HCT116 (cell line): ENCODE results near the gene PRKAG2. TPM values are rescaled to one million over a fixed set of nuclear protein-coding genes. Genes with fewer than 3 reads are reported as not detected.

Experiments used
- ATAC-seq: fragments of 200-7000 bp; cut with Tn5 transposase; 2 replicates; pipeline ENCODE4 v1.9.1; 2020; ENCODE audit warnings: mild to moderate bottlenecking, moderate library complexity
- BruUV-seq: library from RNA; stranded (reverse); fragments of 400-500 nt; replicated peaks from 2 replicates; lab custom pipeline; 2021; lab: Mats Ljungman, UMichigan
- CTCF ChIA-PET: fragments of 300-600 bp; sonication (Branson Sonifier 250); formaldehyde crosslinking; loops from one replicate; lab custom pipeline; 2021; ENCODE audit warnings: antibody characterized with exemption; lab: Charles Lee
- POLR2A ChIA-PET: fragments of 300-600, 350-600 bp; sonication (Branson Sonifier 250); formaldehyde crosslinking; loops from one replicate; lab custom pipeline; 2021; ENCODE audit warnings: antibody characterized with exemption; lab: Charles Lee
- RAD21 ChIA-PET, 2 experiments: fragments of 300-600 bp; sonication (Branson Sonifier 250); formaldehyde crosslinking; loops; one replicate each; lab custom pipeline; 2023; ENCODE audit warnings: low total read pairs in 2 of 2; ENCODE audit not compliant: uncharacterized antibody in 2 of 2, unreplicated experiment in 2 of 2, low non-redundant PET in 1 of 2; lab: Charles Lee
- DNase-seq: peaks from one replicate; pipeline ENCODE4 v3.0.0-alpha.2; 2010; ENCODE audit warnings: low read depth, low spot score
- H2AFZ ChIP-seq: fragments of 200-600 bp; shearing (Covaris generic), sonication (generic); 2 replicates; pipeline ENCODE4 v1.6.1; 2017; ENCODE audit warnings: low read depth, mixed run types, mixed read lengths, antibody characterized with exemption, low read length; ENCODE audit not compliant: poor library complexity, severe bottlenecking
- H3K27ac ChIP-seq: 2 replicates; pipeline ENCODE4 v1.5.1; 2012; ENCODE audit warnings: low read depth, low read length
- H3K27me3 ChIP-seq: fragments of 200-600 bp; sonication (generic); 2 replicates; pipeline ENCODE4 v1.6.1; 2016; ENCODE audit warnings: mixed run types, low read length, mixed read lengths; ENCODE audit not compliant: insufficient read depth
- H3K36me3 ChIP-seq, 2 experiments: fragments of 200-500 bp in 1 of 2; fragments of 200-600 bp in 1 of 2; sonication (Bioruptor generic) in 1 of 2; sonication (generic) in 1 of 2; 2 replicates each; pipeline versions ENCODE4 v1.5.1 to v1.6.1; 2014 to 2016; ENCODE audit warnings: low read length in 2 of 2, inconsistent platforms in 1 of 2, mixed read lengths in 1 of 2, mixed run types in 1 of 2; ENCODE audit not compliant: insufficient read depth in 2 of 2, control insufficient read depth in 1 of 2
- H3K4me1 ChIP-seq, 2 experiments: fragments of 200-600 bp in 1 of 2; sonication (generic) in 1 of 2; 2 replicates each; pipeline versions ENCODE4 v1.5.1 to v1.6.1; 2012 to 2017; ENCODE audit warnings: low read length in 2 of 2, inconsistent platforms in 1 of 2, mild to moderate bottlenecking in 1 of 2, mixed read lengths in 1 of 2, mixed run types in 1 of 2, moderate library complexity in 1 of 2; ENCODE audit not compliant: insufficient read depth in 2 of 2, control insufficient read depth in 1 of 2
- H3K4me2 ChIP-seq: fragments of 200-600 bp; sonication (generic); 2 replicates; pipeline ENCODE4 v1.6.1; 2017; ENCODE audit warnings: mixed run types, low read length, mixed read lengths
- H3K4me3 ChIP-seq, 2 experiments: fragments of 200-600 bp in 1 of 2; sonication (generic) in 1 of 2; replicated peaks in 1 of 2; 2 replicates each; pipeline ENCODE4 v1.5.1; 2011 to 2016; ENCODE audit warnings: low read length in 2 of 2, control low read depth in 1 of 2, low read depth in 1 of 2, mild to moderate bottlenecking in 1 of 2, mixed read lengths in 1 of 2, mixed run types in 1 of 2
- H3K79me2 ChIP-seq: fragments of 200-600 bp; sonication (generic); 2 replicates; pipeline ENCODE4 v1.6.1; 2017; ENCODE audit warnings: mild to moderate bottlenecking, mixed run types, low read length, moderate library complexity, mixed read lengths; ENCODE audit not compliant: insufficient read depth
- H3K9ac ChIP-seq: fragments of 200-600 bp; sonication (generic); 2 replicates; pipeline ENCODE4 v1.6.1; 2016; ENCODE audit warnings: low read length, mixed read lengths
- H3K9me2 ChIP-seq: fragments of 200-600 bp; sonication (generic), shearing (Covaris generic); 2 replicates; pipeline ENCODE4 v1.6.1; 2017; ENCODE audit warnings: mixed run types, mild to moderate bottlenecking, moderate library complexity; ENCODE audit not compliant: insufficient read depth
- H3K9me3 ChIP-seq, 2 experiments: fragments of 200-500 bp in 1 of 2; fragments of 200-600 bp in 1 of 2; sonication (Bioruptor generic) in 1 of 2; sonication (generic) in 1 of 2; 2 replicates each; pipeline ENCODE4 v1.6.1; 2014 to 2017; ENCODE audit warnings: low read length in 2 of 2, mixed read lengths in 2 of 2, inconsistent platforms in 1 of 2, low read depth in 1 of 2, mild to moderate bottlenecking in 1 of 2, mixed run types in 1 of 2, moderate library complexity in 1 of 2; ENCODE audit not compliant: control insufficient read depth in 1 of 2, insufficient read depth in 1 of 2
- H4K20me1 ChIP-seq: fragments of 200-600 bp; sonication (generic), shearing (Covaris generic); 2 replicates; pipeline ENCODE4 v1.6.1; 2017; ENCODE audit warnings: mixed run types, mild to moderate bottlenecking, moderate library complexity; ENCODE audit not compliant: insufficient read depth
- CBX3 ChIP-seq: IDR thresholded peaks from 2 replicates; pipeline ENCODE4 v1.6.1; 2012; ENCODE audit warnings: low read depth
- CEBPB ChIP-seq: IDR thresholded peaks from 2 replicates; pipeline ENCODE4 v1.6.1; 2012; ENCODE audit warnings: low read depth
- EGR1 ChIP-seq: IDR thresholded peaks from 2 replicates; pipeline ENCODE4 v1.6.1; 2012; ENCODE audit warnings: low read depth
- ELF1 ChIP-seq: IDR thresholded peaks from 2 replicates; pipeline ENCODE4 v1.6.1; 2012; ENCODE audit warnings: low read depth, borderline replicate concordance
- EZH2 ChIP-seq: fragments of 200-600 bp; sonication (generic); IDR thresholded peaks from 2 replicates; pipeline ENCODE4 v1.6.1; 2017; ENCODE audit warnings: antibody characterized with exemption, mixed run types
- EZH2phosphoT487 ChIP-seq: fragments of 200-600 bp; IDR thresholded peaks from 2 replicates; pipeline ENCODE4 v1.6.1; 2018; ENCODE audit warnings: antibody characterized with exemption, borderline replicate concordance
- FOSL1 ChIP-seq: IDR thresholded peaks from 2 replicates; pipeline ENCODE4 v1.6.1; 2012; ENCODE audit warnings: low read depth
- JUND ChIP-seq: IDR thresholded peaks from 2 replicates; pipeline ENCODE4 v1.6.1; 2012
- POLR2AphosphoS5 ChIP-seq: IDR thresholded peaks from 2 replicates; pipeline ENCODE4 v1.6.1; 2011; ENCODE audit warnings: mild to moderate bottlenecking, low read depth, low read length, moderate library complexity
- SIN3A ChIP-seq: IDR thresholded peaks from 2 replicates; pipeline ENCODE4 v1.6.1; 2012; ENCODE audit warnings: low read depth
- SP1 ChIP-seq: IDR thresholded peaks from 2 replicates; pipeline ENCODE4 v1.6.1; 2012; ENCODE audit warnings: low read depth
- SRF ChIP-seq: IDR thresholded peaks from 2 replicates; pipeline ENCODE4 v1.6.1; 2012; ENCODE audit warnings: low read depth
- TCF7L2 ChIP-seq: IDR thresholded peaks from 2 replicates; pipeline ENCODE4 v1.7.0; 2011; ENCODE audit warnings: borderline replicate concordance, inconsistent platforms; ENCODE audit not compliant: insufficient read depth, insufficient read length; ENCODE audit errors: extremely low read depth
- YY1 ChIP-seq: IDR thresholded peaks from 2 replicates; pipeline ENCODE4 v1.6.1; 2011; ENCODE audit warnings: low read length, low read depth, moderate library complexity, mild to moderate bottlenecking; ENCODE audit not compliant: insufficient replicate concordance; ENCODE audit errors: extremely low read depth
- ZFX ChIP-seq: fragments of 450-650 bp; IDR thresholded peaks from 2 replicates; pipeline ENCODE4 v1.6.1; 2017
- intact Hi-C: fragments of 100-400 bp; cut with micrococcal nuclease; formaldehyde crosslinking; loops from 2 replicates; pipeline ENCODE4 v1.10.0; 2022
- total RNA-seq: library from RNA; stranded (reverse); gene quantifications from one replicate; pipeline ENCODE4 v1.2.1, GENCODE V29; 2021; ENCODE audit not compliant: unreplicated experiment
- TF ChIP-seq, protein P1 (sequence below): IDR thresholded peaks from 2 replicates; pipeline ENCODE4 v1.6.1; 2012
- TF ChIP-seq, protein P2 (sequence below): IDR thresholded peaks from 2 replicates; pipeline ENCODE4 v1.6.1; 2011; ENCODE audit warnings: mild to moderate bottlenecking, low read length, moderate library complexity; ENCODE audit not compliant: insufficient replicate concordance; ENCODE audit errors: extremely low read depth
- TF ChIP-seq, protein P3 (sequence below): IDR thresholded peaks from 2 replicates; pipeline ENCODE4 v1.6.1; 2012

Gene PRKAG2
- total RNA-seq, 1 experiment from 2014 or later, result 23.6 TPM

DNA sequence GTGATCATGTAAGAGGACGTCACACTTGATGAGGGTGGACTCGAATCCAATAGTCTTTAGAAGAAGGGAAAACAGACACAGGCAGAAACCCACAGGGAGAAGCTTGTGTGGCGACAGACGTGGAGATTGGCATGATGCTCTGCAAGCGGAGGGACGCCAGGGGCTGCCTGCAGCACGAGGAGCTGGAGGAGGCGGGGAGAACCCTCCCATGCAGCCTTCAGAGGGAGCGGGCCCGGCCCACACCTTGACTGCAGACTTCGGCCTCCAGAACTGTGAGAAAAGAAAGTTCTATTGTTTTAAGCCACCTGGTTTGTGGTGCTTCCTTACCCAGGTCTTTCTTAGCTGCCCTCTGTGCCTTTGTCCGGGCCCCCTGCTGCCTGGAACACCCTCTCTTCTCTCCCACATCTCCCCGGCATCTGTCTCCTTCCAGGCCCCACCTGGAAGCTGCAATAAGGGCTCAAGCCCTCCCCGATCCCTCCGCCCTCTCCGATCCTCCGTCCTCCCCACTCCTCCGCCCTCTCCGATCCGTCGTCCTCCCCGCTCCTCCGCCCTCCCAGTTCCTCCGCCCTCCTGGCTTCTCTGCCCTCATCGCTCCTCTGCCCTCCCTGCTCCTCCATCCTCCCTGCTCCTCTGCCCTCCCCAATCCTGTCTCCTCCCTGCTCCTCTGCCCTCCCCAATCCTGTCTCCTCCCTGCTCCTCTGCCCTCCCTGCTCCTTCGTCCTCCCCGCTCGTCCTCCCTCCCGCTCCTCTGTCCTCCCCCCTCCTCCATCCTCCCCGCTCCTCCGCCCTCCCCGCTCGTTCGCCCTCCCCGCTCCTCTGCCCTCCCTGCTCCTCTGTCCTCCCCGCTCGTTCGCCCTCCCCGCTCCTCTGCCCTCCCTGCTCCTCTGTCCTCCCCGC lies 17.4 kb upstream of the PRKAG2 start:
- BruUV-seq, result no TSS peak
- H3K27me3 ChIP-seq, result peaks cover 20% of the 10 kb centered on the region; the same call in 1 of the 2 replicates
- no peak overlapping the region for H3K9ac ChIP-seq
- ChIA-PET RAD21 (no interaction called here), POLR2A (no interaction called here), CTCF (no interaction called here)
- H3K9me3 ChIP-seq, result no peaks in the 10 kb centered on the region
- no peaks in the 10 kb centered on the region for H3K9me2 ChIP-seq
- no peaks in the 10 kb centered on the region for H3K79me2 ChIP-seq
- no peak overlapping the region for H3K4me3 ChIP-seq
- H3K36me3 ChIP-seq, result no peaks in the 10 kb centered on the region
- H2AFZ ChIP-seq, result no peak overlapping the region
- H3K4me1 ChIP-seq, result peaks cover 0 to 20% of the 10 kb centered on the region in 2 experiments; a peak in 2 of 4 replicates
- intact Hi-C loops, result no loop called here
- H3K4me2 ChIP-seq, result no peak overlapping the region
- DNase-seq (no peak), ATAC-seq (no peak)
- TF ChIP-seq, protein P1, sequence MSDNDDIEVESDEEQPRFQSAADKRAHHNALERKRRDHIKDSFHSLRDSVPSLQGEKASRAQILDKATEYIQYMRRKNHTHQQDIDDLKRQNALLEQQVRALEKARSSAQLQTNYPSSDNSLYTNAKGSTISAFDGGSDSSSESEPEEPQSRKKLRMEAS, result no peak
- TF ChIP-seq TCF7L2, result no peak
- no peak for TF ChIP-seq EZH2phosphoT487
- TF ChIP-seq SRF, result no peak
- TF ChIP-seq ELF1, result no peak
- TF ChIP-seq, protein P2, sequence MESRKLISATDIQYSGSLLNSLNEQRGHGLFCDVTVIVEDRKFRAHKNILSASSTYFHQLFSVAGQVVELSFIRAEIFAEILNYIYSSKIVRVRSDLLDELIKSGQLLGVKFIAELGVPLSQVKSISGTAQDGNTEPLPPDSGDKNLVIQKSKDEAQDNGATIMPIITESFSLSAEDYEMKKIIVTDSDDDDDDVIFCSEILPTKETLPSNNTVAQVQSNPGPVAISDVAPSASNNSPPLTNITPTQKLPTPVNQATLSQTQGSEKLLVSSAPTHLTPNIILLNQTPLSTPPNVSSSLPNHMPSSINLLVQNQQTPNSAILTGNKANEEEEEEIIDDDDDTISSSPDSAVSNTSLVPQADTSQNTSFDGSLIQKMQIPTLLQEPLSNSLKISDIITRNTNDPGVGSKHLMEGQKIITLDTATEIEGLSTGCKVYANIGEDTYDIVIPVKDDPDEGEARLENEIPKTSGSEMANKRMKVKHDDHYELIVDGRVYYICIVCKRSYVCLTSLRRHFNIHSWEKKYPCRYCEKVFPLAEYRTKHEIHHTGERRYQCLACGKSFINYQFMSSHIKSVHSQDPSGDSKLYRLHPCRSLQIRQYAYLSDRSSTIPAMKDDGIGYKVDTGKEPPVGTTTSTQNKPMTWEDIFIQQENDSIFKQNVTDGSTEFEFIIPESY, result no peak
- no peak for TF ChIP-seq EGR1
- TF ChIP-seq EZH2, result no peak
- no peak for TF ChIP-seq ZFX
- no peak for TF ChIP-seq SIN3A
- no peak for TF ChIP-seq CEBPB
- TF ChIP-seq JUND, result no peak
- no peak for TF ChIP-seq CBX3
- TF ChIP-seq, protein P3, sequence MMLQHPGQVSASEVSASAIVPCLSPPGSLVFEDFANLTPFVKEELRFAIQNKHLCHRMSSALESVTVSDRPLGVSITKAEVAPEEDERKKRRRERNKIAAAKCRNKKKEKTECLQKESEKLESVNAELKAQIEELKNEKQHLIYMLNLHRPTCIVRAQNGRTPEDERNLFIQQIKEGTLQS, result no peak
- TF ChIP-seq SP1, result no peak
- TF ChIP-seq FOSL1, result no peak
- TF ChIP-seq POLR2AphosphoS5, result no peak
- TF ChIP-seq YY1, result no peak
- no peaks in the 10 kb centered on the region for H4K20me1 ChIP-seq
- no peak overlapping the region for H3K27ac ChIP-seq
